ENCODE data around the gene PFKFB1. TPM values are rescaled to one million over a fixed set of nuclear protein-coding genes. Genes with fewer than 3 reads are reported as not detected.

PFKFB1 gene
- not detected for total RNA-seq

DNA sequence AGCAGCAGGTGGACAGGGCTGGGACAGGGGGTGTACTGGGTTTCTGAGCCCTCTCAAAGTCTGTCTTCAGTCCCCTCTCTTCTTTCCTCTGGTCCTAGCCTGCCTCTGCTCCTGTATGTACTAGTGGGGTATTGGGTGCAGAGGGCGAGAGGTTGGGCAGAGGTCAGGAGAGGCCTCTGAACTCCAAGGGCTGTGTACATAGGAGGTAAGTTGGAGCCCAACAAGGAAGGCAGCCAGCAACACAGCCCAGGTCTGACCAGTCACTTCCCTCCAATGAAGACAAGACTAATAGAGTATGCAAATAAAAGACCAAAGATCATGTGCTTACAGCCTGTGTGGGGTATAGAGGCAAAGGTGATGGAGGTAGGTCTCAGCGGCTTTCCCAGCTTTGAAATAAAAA lies at the start of gene PFKFB1:
Gene PFKFB1 (minus strand): TSS at position 90 of the 400 bp plus-strand sequence. CDS start 181 bp downstream, outside the sequence.
- TF ChIP-seq POLR2A (IDR thresholded peaks at IDR 0.05): no peak
- TF ChIP-seq, protein P1, sequence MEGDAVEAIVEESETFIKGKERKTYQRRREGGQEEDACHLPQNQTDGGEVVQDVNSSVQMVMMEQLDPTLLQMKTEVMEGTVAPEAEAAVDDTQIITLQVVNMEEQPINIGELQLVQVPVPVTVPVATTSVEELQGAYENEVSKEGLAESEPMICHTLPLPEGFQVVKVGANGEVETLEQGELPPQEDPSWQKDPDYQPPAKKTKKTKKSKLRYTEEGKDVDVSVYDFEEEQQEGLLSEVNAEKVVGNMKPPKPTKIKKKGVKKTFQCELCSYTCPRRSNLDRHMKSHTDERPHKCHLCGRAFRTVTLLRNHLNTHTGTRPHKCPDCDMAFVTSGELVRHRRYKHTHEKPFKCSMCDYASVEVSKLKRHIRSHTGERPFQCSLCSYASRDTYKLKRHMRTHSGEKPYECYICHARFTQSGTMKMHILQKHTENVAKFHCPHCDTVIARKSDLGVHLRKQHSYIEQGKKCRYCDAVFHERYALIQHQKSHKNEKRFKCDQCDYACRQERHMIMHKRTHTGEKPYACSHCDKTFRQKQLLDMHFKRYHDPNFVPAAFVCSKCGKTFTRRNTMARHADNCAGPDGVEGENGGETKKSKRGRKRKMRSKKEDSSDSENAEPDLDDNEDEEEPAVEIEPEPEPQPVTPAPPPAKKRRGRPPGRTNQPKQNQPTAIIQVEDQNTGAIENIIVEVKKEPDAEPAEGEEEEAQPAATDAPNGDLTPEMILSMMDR (IDR thresholded peaks at IDR 0.05): no peak
- no peaks in the 10 kb centered on the region for H3K36me3 ChIP-seq
- H3K4me3 ChIP-seq: no peak within 1 kb of the TSS
- no peaks in the 10 kb centered on the region for H3K27me3 ChIP-seq
- intact Hi-C loops (cut with DNase I): no loop called here
- H3K27ac ChIP-seq: no peak within 1 kb of the TSS
- no peaks in the 10 kb centered on the region for H3K9me3 ChIP-seq
- no peak for DNase-seq
- peaks cover 0 to 2% (median 0%) of the 10 kb centered on the region in 3 donors for H3K4me1 ChIP-seq
- WGBS, 2 donors: 62 to 100% methylated on average over 1 of the region's 2 CpGs

DNA sequence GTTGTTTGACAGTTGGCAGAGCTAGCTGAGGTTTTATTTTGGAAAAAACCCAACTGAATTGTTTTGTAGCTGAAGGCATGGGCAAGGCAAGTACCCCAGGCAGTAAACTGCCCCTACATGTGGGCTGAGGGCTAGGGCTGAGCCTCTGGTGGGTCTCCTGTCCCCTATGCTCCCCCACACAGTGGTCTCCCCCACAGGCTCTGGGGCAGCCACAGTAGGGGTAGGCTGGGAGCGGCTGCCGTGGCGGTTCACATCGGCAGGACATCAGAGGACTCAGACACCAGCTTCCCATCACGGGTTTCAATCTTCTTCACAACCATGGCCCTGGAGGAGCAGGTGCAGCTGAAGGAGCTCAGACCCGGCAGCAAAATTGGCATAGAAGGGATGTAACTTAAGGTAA lies 47.5 kb upstream of the PFKFB1 start:
- Histone ChIP-seq H3K4me1 (no peaks in the 10 kb centered on the region), H3K27ac (no peak overlapping the region), H3K9me3 (no peaks in the 10 kb centered on the region), H3K4me3 (no peak overlapping the region), H3K36me3 (no peaks in the 10 kb centered on the region), H3K27me3 (no peaks in the 10 kb centered on the region)
- 84 to 92% methylated on average over 2 of the region's 6 CpGs for WGBS, 2 donors
- intact Hi-C loops (cut with DNase I): no loop called here
- no peak for DNase-seq
- no peak for TF ChIP-seq POLR2A (IDR thresholded peaks at IDR 0.05)
- TF ChIP-seq, protein P1 (IDR thresholded peaks at IDR 0.05): no peak

DNA sequence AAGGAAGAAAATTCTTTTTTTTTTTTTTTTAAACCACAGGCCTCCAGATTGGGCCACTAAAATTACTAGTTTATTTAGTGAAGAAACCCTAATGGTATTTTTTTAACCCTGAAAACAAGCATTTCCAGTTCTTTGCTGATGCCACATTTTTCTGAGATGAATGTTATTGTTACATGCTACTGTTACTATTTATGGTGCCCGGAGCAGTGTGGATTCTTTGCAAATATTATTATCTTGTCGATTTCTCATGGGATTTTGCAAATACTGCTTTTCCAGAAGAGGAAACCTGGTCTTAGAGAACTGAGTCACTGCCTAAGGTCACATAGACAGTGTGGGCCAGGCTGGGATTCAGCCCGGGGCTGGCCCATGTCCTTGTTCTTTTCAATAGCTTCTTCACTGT lies 45.5 kb upstream of the PFKFB1 start:
- no peaks in the 10 kb centered on the region for H3K4me1 ChIP-seq
- H3K27ac ChIP-seq: no peak overlapping the region
- DNase-seq: no peak
- H3K9me3 ChIP-seq: no peaks in the 10 kb centered on the region
- H3K36me3 ChIP-seq: no peaks in the 10 kb centered on the region
- WGBS, 2 donors: 55 to 69% methylated on average over 3 of the region's 3 CpGs
- H3K27me3 ChIP-seq: no peaks in the 10 kb centered on the region
- no peak overlapping the region for H3K4me3 ChIP-seq
- intact Hi-C loops (cut with DNase I): no loop called here
- TF ChIP-seq, protein P1 (IDR thresholded peaks at IDR 0.05): no peak
- no peak for TF ChIP-seq POLR2A (IDR thresholded peaks at IDR 0.05)

DNA sequence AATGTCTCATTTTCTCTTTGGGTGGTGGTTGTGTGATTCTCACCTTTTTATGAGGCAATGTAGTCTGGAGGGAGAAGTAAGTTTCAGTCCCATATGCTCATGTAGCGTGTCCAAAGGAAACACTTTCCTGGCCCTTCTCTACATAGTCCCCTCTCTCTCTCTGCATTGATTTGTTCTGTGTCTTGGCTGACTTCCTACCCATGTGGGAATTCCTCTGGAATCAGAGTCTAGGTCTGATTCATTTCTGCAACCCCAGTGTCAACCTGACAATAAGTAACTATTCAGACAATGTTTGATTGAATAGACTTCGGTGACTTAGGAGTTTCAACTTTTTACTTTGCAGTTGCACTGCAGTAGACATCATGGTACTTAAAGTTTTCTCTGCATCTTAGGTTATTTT lies 39.4 kb upstream of the PFKFB1 start:
- Histone ChIP-seq H3K4me3 (no peak overlapping the region), H3K27me3 (no peaks in the 10 kb centered on the region), H3K9me3 (no peaks in the 10 kb centered on the region), H3K4me1 (no peaks in the 10 kb centered on the region), H3K27ac (no peak overlapping the region), H3K36me3 (no peaks in the 10 kb centered on the region)
- TF ChIP-seq, protein P1 (IDR thresholded peaks at IDR 0.05): no peak
- TF ChIP-seq POLR2A (IDR thresholded peaks at IDR 0.05): no peak
- intact Hi-C loops (cut with DNase I): no loop called here
- DNase-seq: no peak
- WGBS, 2 donors: 70 to 86% methylated on average over 2 of the region's 2 CpGs

DNA sequence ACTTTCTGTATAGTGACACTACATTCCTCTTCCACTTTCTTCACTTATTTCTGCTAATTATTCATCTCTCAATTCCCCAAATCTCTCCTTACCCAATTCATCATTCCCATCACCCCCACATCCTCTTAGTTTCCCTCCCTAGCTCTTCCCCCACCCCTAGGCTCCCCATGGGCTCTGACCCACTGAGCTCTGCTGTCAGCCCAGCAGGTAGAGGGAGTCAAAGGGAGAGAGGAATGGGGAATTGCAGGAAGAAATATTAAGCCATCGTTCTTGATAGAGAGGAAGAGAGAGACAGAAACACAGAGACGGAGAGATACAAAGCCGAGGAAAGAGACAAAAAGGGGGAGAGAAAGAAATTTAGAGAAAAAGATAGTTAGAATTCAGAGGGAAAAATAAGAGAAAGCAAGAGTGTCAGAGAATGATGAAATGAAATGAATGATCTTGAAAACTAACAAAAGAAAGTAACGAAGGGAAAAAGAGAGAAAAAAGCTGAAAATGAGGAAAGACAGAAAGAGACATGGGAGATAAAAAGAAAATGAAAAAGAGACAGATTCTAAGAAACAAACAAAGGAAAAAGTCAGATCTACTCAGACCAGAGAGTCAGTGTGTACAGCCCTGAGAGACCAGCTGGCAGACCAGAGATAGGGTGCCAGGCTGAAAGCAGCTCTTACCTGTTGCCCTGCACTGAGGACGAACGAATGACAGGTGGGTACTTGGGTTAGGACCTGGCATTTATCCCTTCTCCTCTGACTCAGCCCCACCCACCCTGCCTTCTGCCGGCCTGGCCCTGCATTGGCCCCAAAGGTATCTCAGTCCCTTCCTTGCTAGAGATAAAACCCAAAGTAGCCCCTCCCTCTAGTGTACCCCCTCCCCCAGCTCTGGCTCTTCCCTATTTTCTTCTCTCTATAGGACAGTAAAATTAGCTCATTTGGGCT lies 36.5 kb upstream of the PFKFB1 start, which contains the start of gene ALAS2:
Gene ALAS2 (minus strand): TSS at position 707 of the 935 bp plus-strand sequence. CDS start 4,977 bp downstream, outside the sequence.
- intact Hi-C loops (cut with DNase I): no loop called here
- TF ChIP-seq POLR2A (IDR thresholded peaks at IDR 0.05): no peak
- TF ChIP-seq, protein P1 (IDR thresholded peaks at IDR 0.05): no peak
- Histone ChIP-seq H3K27ac (no peak within 1 kb of the TSS), H3K27me3 (no peaks in the 10 kb centered on the region), H3K4me1 (no peaks in the 10 kb centered on the region), H3K4me3 (no peak within 1 kb of the TSS), H3K9me3 (no peaks in the 10 kb centered on the region), H3K36me3 (no peaks in the 10 kb centered on the region)
- 67 to 91% methylated on average over 3 to 7 of the region's 7 CpGs for WGBS, 2 donors
- no peak for DNase-seq

Data from esophagus squamous epithelium (tissue), 5 donors.